Osteoblast (primary cell): Measurements from ENCODE around the gene VDAC2. TPM values are rescaled to one million over a fixed set of nuclear protein-coding genes. Genes with fewer than 3 reads are reported as not detected.

Experiments used
- DNase-seq: peaks from one replicate; pipeline ENCODE4 v3.0.0; 2011; ENCODE audit warnings: low spot score, mixed read lengths; ENCODE audit not compliant: insufficient read length; ENCODE audit errors: missing footprints
- H2AFZ ChIP-seq: 2 replicates; pipeline ENCODE4 v1.6.0; 2011; ENCODE audit warnings: mild to moderate bottlenecking, low read length
- H3K27ac ChIP-seq: 2 replicates; pipeline ENCODE4 v1.5.1; 2011; ENCODE audit warnings: mild to moderate bottlenecking, low read depth, low read length, moderate library complexity
- H3K27me3 ChIP-seq: 2 replicates; pipeline ENCODE4 v1.6.0; 2012; ENCODE audit warnings: mild to moderate bottlenecking, control low read depth, inconsistent platforms, low read length, moderate library complexity; ENCODE audit not compliant: insufficient read depth
- H3K36me3 ChIP-seq: 2 replicates; pipeline ENCODE4 v1.5.1; 2011; ENCODE audit warnings: mild to moderate bottlenecking, low read length, control low read depth, moderate library complexity; ENCODE audit not compliant: insufficient read depth
- H3K4me1 ChIP-seq: 2 replicates; pipeline ENCODE4 v1.5.1; 2011; ENCODE audit warnings: mild to moderate bottlenecking, low read length, control low read depth, moderate library complexity; ENCODE audit not compliant: insufficient read depth
- H3K4me2 ChIP-seq: 2 replicates; pipeline ENCODE4 v1.6.0; 2011; ENCODE audit warnings: mild to moderate bottlenecking, low read length; ENCODE audit not compliant: insufficient read depth
- H3K4me3 ChIP-seq: fragments of 200-600 bp; sonication (generic); 3 replicates; pipeline ENCODE4 v1.5.1; 2012; ENCODE audit warnings: mild to moderate bottlenecking, low read length, inconsistent platforms; ENCODE audit not compliant: insufficient read depth
- H3K79me2 ChIP-seq: 2 replicates; pipeline ENCODE4 v1.6.0; 2012; ENCODE audit warnings: mild to moderate bottlenecking, low read length, control low read depth, inconsistent platforms; ENCODE audit not compliant: insufficient read depth
- H3K9me3 ChIP-seq: 2 replicates; pipeline ENCODE4 v1.5.1; 2011; ENCODE audit warnings: low read depth, low read length, control low read depth
- H4K20me1 ChIP-seq: 2 replicates; pipeline ENCODE4 v1.6.0; 2012; ENCODE audit warnings: mild to moderate bottlenecking, low read length, control low read depth; ENCODE audit not compliant: insufficient read depth
- total RNA-seq: library from RNA; depleted of rRNA; stranded (reverse); fragments of >200 nt; gene quantifications from 2 replicates; pipeline ENCODE4 v1.2.3, GENCODE V29; 2012
- TF ChIP-seq, protein P1 (sequence below): IDR thresholded peaks from 2 replicates; pipeline ENCODE4 v1.5.1; 2011; ENCODE audit warnings: mild to moderate bottlenecking, low read depth, low read length, moderate library complexity; ENCODE audit errors: extremely low read depth

VDAC2 gene
- total RNA-seq, 1 donor: 141 TPM

DNA sequence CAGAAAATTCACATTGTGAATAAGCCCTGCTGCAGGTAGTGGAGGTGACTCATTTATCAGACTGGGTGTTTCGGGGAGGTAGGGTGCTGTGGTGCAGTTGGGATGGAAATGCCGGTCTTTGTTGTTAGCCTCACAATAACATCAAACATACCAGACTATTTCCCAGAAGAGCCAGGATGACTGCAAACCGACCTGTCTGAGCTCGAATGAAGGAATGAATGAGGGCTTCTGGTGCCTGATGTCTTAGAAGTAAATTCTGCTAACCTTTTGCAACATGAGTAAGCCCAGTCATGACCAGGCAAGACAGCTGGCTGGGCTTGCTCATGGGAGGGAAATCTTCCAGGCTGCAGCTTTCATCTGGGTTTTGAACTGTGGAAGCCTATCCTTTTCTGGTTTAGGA is 2.4 kb upstream of the VDAC2 start:
- Histone ChIP-seq H3K36me3 (peaks cover 13% of the 10 kb centered on the region), H3K27ac (peak overlapping the region; percentile 10), H3K4me1 (peaks cover 26% of the 10 kb centered on the region), H3K79me2 (peaks cover 28% of the 10 kb centered on the region), H3K9me3 (no peaks in the 10 kb centered on the region), H3K27me3 (no peaks in the 10 kb centered on the region), H4K20me1 (peaks cover 8% of the 10 kb centered on the region), H3K4me3 (no peak overlapping the region), H3K4me2 (peak overlapping the region; percentile 13), H2AFZ (no peak overlapping the region)
- DNase-seq: peak; percentile 80
- TF ChIP-seq, protein P1, sequence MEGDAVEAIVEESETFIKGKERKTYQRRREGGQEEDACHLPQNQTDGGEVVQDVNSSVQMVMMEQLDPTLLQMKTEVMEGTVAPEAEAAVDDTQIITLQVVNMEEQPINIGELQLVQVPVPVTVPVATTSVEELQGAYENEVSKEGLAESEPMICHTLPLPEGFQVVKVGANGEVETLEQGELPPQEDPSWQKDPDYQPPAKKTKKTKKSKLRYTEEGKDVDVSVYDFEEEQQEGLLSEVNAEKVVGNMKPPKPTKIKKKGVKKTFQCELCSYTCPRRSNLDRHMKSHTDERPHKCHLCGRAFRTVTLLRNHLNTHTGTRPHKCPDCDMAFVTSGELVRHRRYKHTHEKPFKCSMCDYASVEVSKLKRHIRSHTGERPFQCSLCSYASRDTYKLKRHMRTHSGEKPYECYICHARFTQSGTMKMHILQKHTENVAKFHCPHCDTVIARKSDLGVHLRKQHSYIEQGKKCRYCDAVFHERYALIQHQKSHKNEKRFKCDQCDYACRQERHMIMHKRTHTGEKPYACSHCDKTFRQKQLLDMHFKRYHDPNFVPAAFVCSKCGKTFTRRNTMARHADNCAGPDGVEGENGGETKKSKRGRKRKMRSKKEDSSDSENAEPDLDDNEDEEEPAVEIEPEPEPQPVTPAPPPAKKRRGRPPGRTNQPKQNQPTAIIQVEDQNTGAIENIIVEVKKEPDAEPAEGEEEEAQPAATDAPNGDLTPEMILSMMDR: no peak

DNA sequence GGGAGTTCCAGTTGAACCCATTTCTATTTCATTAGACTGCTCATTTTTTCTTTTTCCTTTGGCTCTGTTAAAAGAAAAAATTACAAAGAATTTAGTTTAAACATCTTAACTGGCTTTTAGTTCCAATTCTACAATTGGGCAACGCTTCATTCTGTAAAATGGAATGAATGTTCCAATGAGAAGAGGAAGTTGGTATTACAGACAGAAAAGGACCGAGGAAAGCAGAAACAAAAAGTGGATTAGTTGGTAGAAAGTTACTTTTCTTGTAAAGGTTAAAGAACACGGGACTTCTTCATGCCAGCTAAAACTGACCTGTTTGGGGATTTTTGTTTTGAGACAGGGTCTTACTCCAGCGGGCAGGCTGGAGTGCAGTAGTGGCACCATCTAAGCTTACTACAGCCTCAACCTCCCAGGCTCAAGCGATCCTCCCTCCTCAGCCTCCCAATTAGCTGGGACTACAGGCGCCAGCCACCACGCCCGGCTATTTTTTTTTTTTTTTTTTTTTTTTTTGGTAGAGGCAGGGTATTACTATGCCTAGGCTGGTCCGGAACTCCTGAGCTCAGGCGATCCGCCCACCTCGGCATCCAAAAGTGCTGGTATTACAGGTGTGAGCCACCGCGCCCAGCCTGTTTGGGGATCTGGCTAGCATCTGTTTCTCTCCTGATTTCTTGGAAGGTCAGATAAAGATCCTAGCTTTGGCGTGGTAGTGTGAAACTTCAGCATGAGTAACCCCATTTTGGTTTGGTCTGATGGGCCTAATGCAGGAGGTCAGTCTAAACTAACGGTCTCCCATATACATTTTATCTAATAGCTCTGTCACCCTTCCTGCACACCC is 1.3 kb upstream of the VDAC2 start:
- Histone ChIP-seq H3K4me2 (peak overlapping the region; percentile 100), H3K9me3 (no peaks in the 10 kb centered on the region), H3K79me2 (peaks cover 36% of the 10 kb centered on the region), H4K20me1 (peaks cover 8% of the 10 kb centered on the region), H3K27me3 (no peaks in the 10 kb centered on the region), H3K27ac (peak overlapping the region; percentile 100), H3K4me3 (peak overlapping the region; percentile 99), H3K4me1 (peaks cover 26% of the 10 kb centered on the region), H2AFZ (peak overlapping the region; percentile 99), H3K36me3 (peaks cover 22% of the 10 kb centered on the region)
- TF ChIP-seq, protein P1: no peak
- peak; percentile 29 for DNase-seq

DNA sequence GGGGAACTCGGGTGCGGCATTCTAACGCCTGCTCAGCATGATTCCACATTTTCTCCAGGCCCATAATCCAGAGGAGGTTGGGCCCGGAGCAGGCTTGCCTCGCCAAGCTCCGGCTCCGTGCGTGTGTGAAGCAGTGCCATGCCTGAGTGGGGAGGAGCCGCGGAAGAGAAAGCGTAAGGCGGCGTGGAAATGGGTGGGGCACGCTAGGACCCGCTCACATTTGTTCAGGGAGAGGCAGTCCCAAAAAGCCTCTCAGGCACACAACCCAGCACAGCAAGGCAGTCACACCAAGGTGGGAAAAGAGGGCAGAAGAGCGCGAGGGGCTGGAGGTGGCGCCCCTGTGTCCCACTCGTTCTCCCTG is 695 bp upstream of the VDAC2 start:
- DNase-seq: peak; percentile 92

More for the DNA sequence above, 695 bp upstream of the VDAC2 start:
- Histone ChIP-seq H3K36me3 (peaks cover 28% of the 10 kb centered on the region), H3K27ac (peak overlapping the region; percentile 100), H3K4me2 (peak overlapping the region; percentile 100), H3K9me3 (no peaks in the 10 kb centered on the region), H3K4me1 (peaks cover 26% of the 10 kb centered on the region), H3K79me2 (peaks cover 42% of the 10 kb centered on the region), H3K4me3 (peak overlapping the region; percentile 99), H2AFZ (peak overlapping the region; percentile 99), H4K20me1 (peaks cover 11% of the 10 kb centered on the region), H3K27me3 (no peaks in the 10 kb centered on the region)
- TF ChIP-seq, protein P1: no peak
